AG09319 (cell line): ENCODE measurements around the gene NCKIPSD.

Experiments
- DNase-seq: peaks from one replicate; pipeline ENCODE4 v3.0.0-alpha.2; 2010; ENCODE audit warnings: low read depth; ENCODE audit errors: extremely low read depth
- CTCF ChIP-seq: IDR thresholded peaks from 2 replicates; pipeline ENCODE4 v1.5.1; 2011; ENCODE audit warnings: low read depth, mild to moderate bottlenecking, inconsistent platforms, low read length, moderate library complexity

The NCKIPSD gene

GRCh38 chr3:48624767-48625166 lies 60.9 kb downstream of the NCKIPSD start:
- DNase-seq: no peak
- TF ChIP-seq CTCF: no peak

- TF ChIP-seq CTCF: no peak
- DNase-seq: no peak
These were observed 61.7 kb downstream of the NCKIPSD start for GRCh38 chr3:48623851-48624547.
